Measurements from ENCODE around the gene B3GAT1. TPM values are rescaled to one million over a fixed set of nuclear protein-coding genes. Genes with fewer than 3 reads are reported as not detected.

The B3GAT1 gene
- total and polyA plus RNA-seq, 2 experiments from 2014 or later: 4.8 to 28.3 TPM

DNA sequence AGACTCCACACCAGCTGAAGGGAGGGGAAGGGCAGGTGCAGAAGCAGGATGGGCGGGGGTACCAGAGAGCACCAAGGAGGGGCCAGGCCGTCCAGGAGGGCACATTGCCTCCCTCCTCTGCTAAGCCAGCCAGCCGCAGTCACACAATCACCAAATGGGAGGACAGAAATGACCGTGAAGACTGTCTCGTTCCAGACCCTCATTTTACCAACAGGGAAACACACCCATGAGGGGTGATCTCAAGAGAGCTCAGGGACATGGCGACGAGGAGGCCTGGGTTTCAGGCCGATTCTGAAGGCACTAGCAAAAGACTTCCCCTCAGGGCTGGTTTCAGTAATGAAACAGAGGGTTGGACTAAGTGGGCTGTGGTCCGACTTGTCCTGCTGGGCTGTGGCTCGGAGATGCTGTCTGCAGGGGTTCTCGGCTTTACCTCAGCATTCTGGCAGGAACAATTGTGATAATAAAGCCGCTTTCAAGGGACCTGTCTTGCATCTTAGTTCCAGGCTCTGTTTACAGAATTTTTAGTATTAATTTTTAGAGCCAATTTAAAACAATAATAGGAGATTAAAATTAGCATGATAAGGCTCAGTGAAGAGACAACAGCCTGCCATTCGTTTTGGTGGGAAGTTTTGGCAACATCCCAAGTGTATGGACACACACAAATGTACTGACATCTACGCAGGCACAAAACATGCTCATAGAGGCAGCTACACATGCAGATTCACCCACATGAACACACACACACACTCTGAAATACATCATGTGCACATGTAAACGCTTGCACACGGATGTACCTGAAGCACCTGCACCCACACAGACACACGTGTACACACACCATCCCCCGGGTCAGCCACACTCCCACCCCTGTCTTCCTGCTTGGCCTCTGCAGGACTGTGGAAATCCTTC is 2.0 kb upstream of the B3GAT1 start (continued):
- TF ChIP-seq ZNF462 (CRISPR knock-in tag; IDR thresholded peaks at IDR 0.05) (no peak), EZH2phosphoT487 (IDR thresholded peaks at IDR 0.05; ENCODE audit: unreplicated experiment) (no peak), POLR2AphosphoS5 (IDR thresholded peaks at IDR 0.05; ENCODE audit: low read depth) (no peak)

DNA sequence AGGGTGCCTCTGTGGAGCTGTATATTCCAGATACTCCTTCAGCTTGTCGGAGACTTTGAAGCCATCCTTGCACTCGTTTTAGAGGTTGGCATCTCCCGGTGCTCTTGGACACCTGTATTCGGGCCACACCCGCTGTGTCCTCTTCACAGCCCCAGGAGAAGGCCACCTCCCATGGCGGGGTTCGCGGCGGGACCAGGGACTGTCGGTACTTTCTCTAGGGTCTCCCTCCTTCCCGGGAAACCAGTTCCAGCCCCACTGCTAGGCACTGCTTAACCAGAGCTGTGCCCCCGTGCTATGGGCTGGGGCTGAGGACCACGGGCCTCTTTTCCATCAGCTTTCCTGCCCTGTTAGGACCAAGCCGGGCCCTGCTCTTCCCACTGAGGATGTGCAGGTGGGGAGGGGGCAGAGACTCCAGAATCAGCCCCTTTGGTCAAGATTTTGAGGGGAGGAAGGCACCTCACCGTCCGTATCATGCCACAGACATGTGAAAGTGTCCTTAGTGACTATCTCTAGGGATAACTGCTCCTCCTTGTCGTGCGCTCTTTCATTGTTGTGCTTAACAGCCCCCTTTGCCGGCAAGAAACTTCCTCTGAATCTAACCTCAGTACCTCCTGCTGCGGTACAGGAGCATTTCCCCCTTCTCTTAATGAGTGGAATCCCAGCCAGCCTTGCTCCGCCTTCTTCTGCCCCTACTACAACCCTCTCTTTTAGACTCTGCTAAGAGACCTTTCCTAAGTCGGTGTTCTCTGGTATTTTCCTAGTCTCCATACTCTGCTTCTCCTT is 1.2 kb upstream of the B3GAT1 start:
- peaks cover 51% of the 10 kb centered on the region for H3K4me1 Mint-ChIP-seq
- no peak for TF ChIP-seq EZH2 (IDR thresholded peaks at IDR 0.05; ENCODE audit: low read depth, unreplicated experiment)
- peak; percentile 27; the same call in 1 of the 2 replicates for TF ChIP-seq POLR2AphosphoS5 (IDR thresholded peaks at IDR 0.05; ENCODE audit: low read depth)
- Histone ChIP-seq H3K27me3 (ENCODE audit: insufficient read depth) (peaks cover 11% of the 10 kb centered on the region), H2AFZ (0 out of 2 replicates have a peak overlapping the region, but pooled peaks have one; percentile 83), H3K9me2 (ENCODE audit: insufficient read depth) (no peaks in the 10 kb centered on the region), H4K20me1 (replicated peaks; ENCODE audit: insufficient read depth) (peaks cover 4% of the 10 kb centered on the region), H3K79me2 (replicated peaks; ENCODE audit: insufficient read depth) (peaks cover 28% of the 10 kb centered on the region), H3K27ac (ENCODE audit: low read depth) (no peak overlapping the region), H3F3A (replicated peaks; ENCODE audit: low read depth) (0 out of 2 replicates have a peak, but pooled peaks cover 5% of the 10 kb centered on the region), H3K4me3 (peak overlapping the region; percentile 77), H3K36me3 (ENCODE audit: insufficient read depth) (no peaks in the 10 kb centered on the region), H3K4me1 (ENCODE audit: insufficient read depth) (peaks cover 43% of the 10 kb centered on the region), H3K4me2 (peak overlapping the region; percentile 94)
- H3K4me3 Mint-ChIP-seq: peak overlapping the region; percentile 85
- H3K27me3 Mint-ChIP-seq (ENCODE audit: insufficient read depth, low read depth, poor library complexity): peaks cover 31% of the 10 kb centered on the region
- peak; percentile 62 for DNase-seq (ENCODE audit: low spot score)
- H3K27ac Mint-ChIP-seq: no peak overlapping the region
- H3K36me3 Mint-ChIP-seq (ENCODE audit: low read depth): peaks cover 3% of the 10 kb centered on the region; the same call in 1 of the 3 replicates
- H3K9me3 Mint-ChIP-seq: no peaks in the 10 kb centered on the region
- peak; percentile 12 for ATAC-seq
